GM06990 (cell line): ENCODE measurements around the gene ZMAT5.

ENCODE experiments used
- DNase-seq: peaks from one replicate; pipeline ENCODE4 v3.0.0-alpha.2; 2011; ENCODE audit not compliant: insufficient read length; ENCODE audit errors: extremely low read depth
- H3K27me3 ChIP-seq: replicated peaks from 2 replicates; pipeline ENCODE4 v1.6.0; 2011; ENCODE audit warnings: low read length; ENCODE audit not compliant: control insufficient read depth, insufficient read depth
- H3K36me3 ChIP-seq: 2 replicates; pipeline ENCODE4 v1.5.1; 2011; ENCODE audit warnings: low read length; ENCODE audit not compliant: control insufficient read depth, insufficient read depth
- H3K4me3 ChIP-seq: replicated peaks from 2 replicates; pipeline ENCODE4 v1.5.1; 2011; ENCODE audit warnings: low read depth, mild to moderate bottlenecking, control low read depth, low read length
- TF ChIP-seq, protein P1 (sequence below): IDR thresholded peaks from 2 replicates; pipeline ENCODE4 v1.5.1; 2011; ENCODE audit warnings: low read length, control low read depth, mild to moderate bottlenecking, inconsistent platforms; ENCODE audit not compliant: insufficient read depth, poor library complexity, severe bottlenecking

Gene ZMAT5

DNA sequence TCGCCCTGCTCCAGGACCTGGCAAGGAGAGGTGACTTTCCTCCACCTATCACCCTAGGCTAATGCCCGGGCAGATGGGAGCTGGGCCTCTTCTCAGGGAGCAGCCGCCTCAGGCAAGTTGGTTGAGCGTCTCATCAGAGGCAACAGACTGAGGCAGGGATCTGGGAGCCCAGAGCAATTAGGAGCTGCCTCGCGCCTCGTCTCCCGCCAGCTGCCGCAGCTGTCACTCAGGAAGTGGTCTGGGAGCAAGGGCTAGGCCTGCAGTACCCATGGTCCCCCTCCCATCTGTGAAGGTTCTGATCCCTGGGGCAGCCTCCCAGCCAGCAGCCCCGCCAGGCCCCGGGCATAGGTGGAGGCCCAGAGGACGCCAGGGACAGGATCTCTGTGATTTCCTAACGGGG lies 51.6 kb downstream of the ZMAT5 start:
- no peak overlapping the region for H3K4me3 ChIP-seq
- H3K36me3 ChIP-seq, result no peaks in the 10 kb centered on the region
- no peak for DNase-seq
- TF ChIP-seq, protein P1, sequence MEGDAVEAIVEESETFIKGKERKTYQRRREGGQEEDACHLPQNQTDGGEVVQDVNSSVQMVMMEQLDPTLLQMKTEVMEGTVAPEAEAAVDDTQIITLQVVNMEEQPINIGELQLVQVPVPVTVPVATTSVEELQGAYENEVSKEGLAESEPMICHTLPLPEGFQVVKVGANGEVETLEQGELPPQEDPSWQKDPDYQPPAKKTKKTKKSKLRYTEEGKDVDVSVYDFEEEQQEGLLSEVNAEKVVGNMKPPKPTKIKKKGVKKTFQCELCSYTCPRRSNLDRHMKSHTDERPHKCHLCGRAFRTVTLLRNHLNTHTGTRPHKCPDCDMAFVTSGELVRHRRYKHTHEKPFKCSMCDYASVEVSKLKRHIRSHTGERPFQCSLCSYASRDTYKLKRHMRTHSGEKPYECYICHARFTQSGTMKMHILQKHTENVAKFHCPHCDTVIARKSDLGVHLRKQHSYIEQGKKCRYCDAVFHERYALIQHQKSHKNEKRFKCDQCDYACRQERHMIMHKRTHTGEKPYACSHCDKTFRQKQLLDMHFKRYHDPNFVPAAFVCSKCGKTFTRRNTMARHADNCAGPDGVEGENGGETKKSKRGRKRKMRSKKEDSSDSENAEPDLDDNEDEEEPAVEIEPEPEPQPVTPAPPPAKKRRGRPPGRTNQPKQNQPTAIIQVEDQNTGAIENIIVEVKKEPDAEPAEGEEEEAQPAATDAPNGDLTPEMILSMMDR, result no peak
- H3K27me3 ChIP-seq, result peaks cover 4% of the 10 kb centered on the region

DNA sequence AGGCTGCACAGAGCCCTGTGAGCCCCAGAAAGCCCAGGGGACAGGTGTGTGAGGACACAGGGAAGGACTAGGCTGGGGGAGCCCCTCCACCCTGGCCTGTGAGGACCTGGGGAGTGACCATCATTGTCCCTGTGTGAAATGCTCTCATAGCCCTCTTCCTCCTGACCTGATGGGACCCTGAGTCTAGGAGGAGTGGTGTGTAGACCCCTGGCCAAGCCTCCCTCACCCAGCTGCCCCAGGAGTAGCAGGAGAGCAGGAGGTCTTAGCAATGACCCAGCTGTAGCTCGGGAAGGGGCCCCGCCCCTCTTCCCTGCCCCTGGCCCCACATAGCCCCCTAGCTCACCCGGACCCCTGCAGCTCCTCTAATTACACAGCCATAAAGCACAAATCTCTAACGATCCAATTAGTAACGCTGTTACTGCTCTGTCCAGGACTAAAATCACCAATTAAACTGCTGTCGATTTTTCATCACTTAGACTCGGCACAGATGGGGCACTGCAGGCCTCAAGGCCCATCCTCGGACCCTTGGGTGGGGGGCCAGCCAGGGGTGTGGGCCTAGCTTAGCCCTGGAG lies 53.6 kb downstream of the ZMAT5 start:
- DNase-seq, result no peak
- Histone ChIP-seq H3K27me3 (peaks cover 2% of the 10 kb centered on the region), H3K36me3 (no peaks in the 10 kb centered on the region), H3K4me3 (no peak overlapping the region)
- TF ChIP-seq, protein P1, result no peak

DNA sequence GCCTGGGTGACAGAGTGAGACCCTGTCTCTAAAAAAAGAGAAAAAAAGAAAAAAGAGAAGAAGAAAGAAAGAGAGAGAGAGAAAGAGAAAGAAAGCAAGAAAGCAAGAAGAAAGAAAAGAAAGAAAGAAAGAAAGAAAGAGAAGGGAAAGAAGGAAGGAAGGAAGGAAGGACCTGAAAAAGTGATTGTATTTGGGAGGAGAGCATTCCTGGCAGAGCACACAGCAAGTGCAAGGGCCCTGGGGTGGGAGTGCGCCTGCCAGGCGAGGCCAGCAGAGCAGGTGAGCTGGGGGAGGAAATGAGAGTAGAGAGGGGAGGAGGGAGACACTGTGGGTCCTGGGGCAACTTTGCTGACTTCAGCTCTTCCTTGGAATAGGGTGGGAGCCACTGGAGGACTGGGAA lies 54.7 kb downstream of the ZMAT5 start:
- Histone ChIP-seq H3K36me3 (no peaks in the 10 kb centered on the region), H3K4me3 (no peak overlapping the region), H3K27me3 (peaks cover 2% of the 10 kb centered on the region)
- DNase-seq, result no peak
- TF ChIP-seq, protein P1, result no peak

DNA sequence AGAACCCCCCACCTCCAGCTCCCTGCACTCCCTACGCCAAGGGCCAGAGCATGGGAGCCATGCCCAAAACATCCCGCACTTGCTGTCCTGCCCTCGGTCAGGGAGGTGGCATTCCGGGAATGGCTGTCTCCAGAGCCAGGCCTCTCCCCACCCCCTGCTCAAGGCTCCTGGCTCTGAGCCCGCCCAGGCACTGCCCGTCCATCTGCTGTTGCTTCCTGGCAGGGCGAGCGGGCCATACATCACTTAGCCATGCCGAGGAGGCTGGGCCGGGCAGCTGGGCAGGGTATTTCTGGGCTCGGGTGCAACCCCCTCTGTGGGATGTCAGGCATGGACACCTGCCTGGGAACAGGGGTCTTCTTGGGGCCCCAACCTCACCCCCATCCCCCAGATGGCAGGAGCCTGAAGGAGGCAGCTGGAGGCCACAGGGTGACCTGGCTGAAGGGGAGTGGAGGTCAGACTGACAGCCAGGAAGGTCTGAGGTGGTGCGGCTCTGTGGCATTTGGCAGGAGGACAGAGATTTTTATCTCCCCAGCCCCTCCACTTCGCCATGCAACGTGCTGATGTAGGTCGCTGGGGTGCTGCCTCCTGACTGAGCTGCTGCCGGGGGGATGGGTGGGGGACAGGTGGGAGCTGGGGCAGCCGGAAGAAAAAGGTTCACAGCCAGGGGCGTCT lies 55.7 kb downstream of the ZMAT5 start:
- TF ChIP-seq, protein P1, result no peak
- Histone ChIP-seq H3K36me3 (no peaks in the 10 kb centered on the region), H3K4me3 (no peak overlapping the region), H3K27me3 (peaks cover 2% of the 10 kb centered on the region)
- DNase-seq, result no peak

DNA sequence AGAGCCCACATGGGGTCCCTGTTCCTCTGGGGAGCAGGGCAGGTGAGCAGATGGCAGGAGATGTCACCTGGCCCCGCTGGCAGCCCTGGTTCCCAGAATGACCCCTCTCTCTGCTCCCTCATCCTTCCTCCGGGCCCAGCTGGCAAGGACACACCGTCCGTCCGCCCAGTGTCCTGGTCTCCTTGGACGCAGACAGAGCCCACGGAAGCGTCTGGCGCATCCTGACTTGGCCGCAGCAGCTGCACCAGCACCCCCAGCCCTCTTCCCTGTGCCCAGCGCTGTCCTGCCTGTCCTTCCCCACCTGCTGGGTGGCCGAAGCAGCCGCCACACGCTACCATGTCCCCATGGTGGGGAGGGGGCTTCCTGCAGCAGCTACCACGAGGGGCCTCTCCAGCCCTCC lies 56.6 kb downstream of the ZMAT5 start:
- DNase-seq, result no peak
- Histone ChIP-seq H3K36me3 (no peaks in the 10 kb centered on the region), H3K27me3 (peaks cover 2% of the 10 kb centered on the region), H3K4me3 (no peak overlapping the region)
- TF ChIP-seq, protein P1, result no peak
